K562 (cell line): ENCODE data around the gene WDR47. TPM values are rescaled to one million over a fixed set of nuclear protein-coding genes. Genes with fewer than 3 reads are reported as not detected.

Experiments
- ARID4B ChIP-seq: sonication (generic); formaldehyde crosslinking; IDR thresholded peaks from 2 replicates; pipeline ENCODE4 v1.8.0; 2022; ENCODE audit warnings: mild to moderate bottlenecking, missing genetic modification reagents
- BRD9 ChIP-seq: fragments of 450-650 bp; IDR thresholded peaks from 2 replicates; pipeline ENCODE4 v1.6.1; 2018; ENCODE audit warnings: low read depth; ENCODE audit not compliant: partially characterized antibody
- ELF2 ChIP-seq: fragments of 250-450 bp; sonication (Bioruptor Pico); IDR thresholded peaks from 2 replicates; pipeline ENCODE4 v1.5.0; 2021; ENCODE audit warnings: mild to moderate bottlenecking
- HDAC3 ChIP-seq: fragments of 450-650 bp; IDR thresholded peaks from 2 replicates; pipeline ENCODE4 v1.6.1; 2018; ENCODE audit warnings: borderline replicate concordance, mild to moderate bottlenecking, moderate library complexity; ENCODE audit not compliant: partially characterized antibody
- KLF6 ChIP-seq: fragments of 250-450 bp; sonication (Bioruptor Pico); IDR thresholded peaks from 2 replicates; pipeline ENCODE4 v1.4.0; 2020; ENCODE audit warnings: mild to moderate bottlenecking, moderate library complexity, borderline replicate concordance
- MNT ChIP-seq, 2 experiments: fragments of 450-650 bp; conservative IDR thresholded peaks; 2 replicates each; pipeline ENCODE4 v1.6.1; 2017; ENCODE audit warnings: mild to moderate bottlenecking in 2 of 2, moderate library complexity in 2 of 2
- NCOA1 ChIP-seq: fragments of 450-650 bp; IDR thresholded peaks from 2 replicates; pipeline ENCODE4 v1.6.1; 2016; ENCODE audit warnings: low read depth
- NR4A1 ChIP-seq, 2 experiments: fragments of 250-450 bp in 1 of 2; fragments of 450-650 bp in 1 of 2; sonication (Bioruptor Pico) in 1 of 2; IDR thresholded peaks; 2 replicates each; pipeline versions ENCODE4 v1.4.0 to v1.6.1; 2016 to 2020; ENCODE audit warnings: mild to moderate bottlenecking in 2 of 2, missing compliant biosample characterization in 1 of 2, missing genetic modification characterization in 1 of 2, moderate library complexity in 1 of 2
- PRMT5 ChIP-seq: sonication (generic); formaldehyde crosslinking; IDR thresholded peaks from 2 replicates; pipeline ENCODE4 v1.5.0; 2020; ENCODE audit warnings: missing genetic modification reagents
- RBBP5 ChIP-seq: fragments of 200-600 bp; sonication (generic); IDR thresholded peaks from 2 replicates; pipeline ENCODE4 v1.6.1; 2012; ENCODE audit warnings: borderline replicate concordance, mild to moderate bottlenecking, low read length, control low read depth, inconsistent platforms; ENCODE audit not compliant: insufficient read depth, poor library complexity, severe bottlenecking
- SRSF1 ChIP-seq: fragments of 200-400 bp; formaldehyde crosslinking; IDR thresholded peaks from 2 replicates; pipeline ENCODE4 v1.6.1; 2017; ENCODE audit warnings: mild to moderate bottlenecking, low read depth, low read length, moderate library complexity
- STAG1 ChIP-seq: sonication (generic); formaldehyde crosslinking; IDR thresholded peaks from 2 replicates; pipeline ENCODE4 v1.5.0; 2020; ENCODE audit warnings: missing genetic modification reagents, borderline replicate concordance
- TRIM25 ChIP-seq: fragments of 450-650 bp; IDR thresholded peaks from 2 replicates; pipeline ENCODE4 v1.7.0; 2016; ENCODE audit warnings: borderline replicate concordance
- ZNF121 ChIP-seq: sonication (generic); formaldehyde crosslinking; conservative IDR thresholded peaks from 2 replicates; pipeline ENCODE4 v1.8.0; 2022; ENCODE audit warnings: missing genetic modification reagents
- ZNF239 ChIP-seq: fragments of 250-450 bp; sonication (Bioruptor Pico); IDR thresholded peaks from 2 replicates; pipeline ENCODE4 v1.4.0; 2020; ENCODE audit warnings: mild to moderate bottlenecking
- ZNF274 ChIP-seq: IDR thresholded peaks from 2 replicates; pipeline ENCODE4 v1.6.1; 2011; ENCODE audit warnings: low read depth, mild to moderate bottlenecking, low read length, moderate library complexity, borderline replicate concordance
- ZNF507 ChIP-seq: conservative IDR thresholded peaks from 2 replicates; pipeline ENCODE4 v1.6.1; 2017; ENCODE audit warnings: missing genetic modification characterization, missing compliant biosample characterization
- ZNF586 ChIP-seq: fragments of 450-650 bp; formaldehyde crosslinking; conservative IDR thresholded peaks from 2 replicates; pipeline ENCODE4 v1.4.0; 2020; ENCODE audit warnings: mild to moderate bottlenecking, moderate library complexity
- ZNF589 ChIP-seq: fragments of 200-800 bp; sonication (Bioruptor generic); IDR thresholded peaks from 2 replicates; pipeline ENCODE4 v1.6.1; 2016; ENCODE audit warnings: low read depth, missing genetic modification characterization, missing compliant biosample characterization
- ZNF778 ChIP-seq: fragments of 450-650 bp; formaldehyde crosslinking; IDR thresholded peaks from 2 replicates; pipeline ENCODE4 v1.4.0; 2020; ENCODE audit warnings: mild to moderate bottlenecking, moderate library complexity
- polyA plus RNA-seq, 8 experiments: library from polyadenylated mRNA; depleted of rRNA in 4 of 8; stranded (reverse) in 5 of 8; unstranded in 3 of 8; fragments of >200 nt; fragmentation: Nextera tagmentation in 2 of 8; fragmentation: Illumina TruSeq in 1 of 8; extraction: Ambion mirVana in 2 of 8; extraction: Trizol in 1 of 8; gene quantifications; 2 replicates each; pipeline versions ENCODE4 v1.2.1 to v1.2.3, GENCODE V29; 2011 to 2014; ENCODE audit warnings: inconsistent platforms in 1 of 8, missing spikeins in 1 of 8
- total RNA-seq, 7 experiments: library from RNA; depleted of rRNA in 6 of 7; stranded (reverse); fragments of >200 nt in 6 of 7; fragmentation: Illumina TruSeq in 2 of 7; extraction: Trizol in 2 of 7; gene quantifications; 2 replicates each; pipeline versions ENCODE4 v1.2.1 to v1.2.3, GENCODE V29; 2011 to 2021; ENCODE audit warnings: low replicate concordance in 1 of 7

Gene WDR47
- total and polyA plus RNA-seq, 9 of the 15 experiments (the other 6 are each of a cell fraction or from before 2014, with no cell fraction given) = 1.3 to 10.1 (median 4.9) TPM

GRCh38 chr1:108963052-108963686 is 78.7 kb downstream of the WDR47 start, which contains the start of gene CLCC1 (continued):
- TF ChIP-seq TRIM25 (no peak), PRMT5 (CRISPR knock-in tag) (no peak), ZNF239 (no peak), NCOA1 (no peak), ZNF274 (peak; percentile 60; the same call in 1 of the 2 replicates), ELF2 (CRISPR knock-in tag) (0 out of 2 replicates have a peak, but pooled peaks have one; percentile 30), KLF6 (CRISPR knock-in tag) (no peak), ZNF589 (peak; percentile 65; the same call in 1 of the 2 replicates), NR4A1 (CRISPR knock-in tag; IDR thresholded peaks at IDR 0.05) (0 out of 2 replicates have a peak, but pooled peaks have one; percentile 81), NR4A1 (tag; IDR thresholded peaks at IDR 0.05) (0 out of 2 replicates have a peak, but pooled peaks have one; percentile 50), ZNF586 (no peak), BRD9 (no peak), SRSF1 (no peak), ARID4B (peak; percentile 95), ZNF778 (CRISPR knock-in tag) (no peak), ZNF507 (tag) (no peak), MNT (conservative IDR thresholded peaks at IDR 0.05) (peak; percentile 87 to 96), HDAC3 (no peak), ZNF121 (CRISPR knock-in tag) (no peak), STAG1 (CRISPR knock-in tag) (no peak; the same call in 1 of the 2 replicates), RBBP5 (peak; percentile 98)
